HepG2 (cell line): ENCODE results near the gene ATG2B. TPM values are rescaled to one million over a fixed set of nuclear protein-coding genes. Genes with fewer than 3 reads are reported as not detected.

Experiments used
- ATAC-seq: fragments of 200-7000 bp; cut with Tn5 transposase; 3 replicates; pipeline ENCODE4 v1.9.1; 2020; ENCODE audit warnings: mild to moderate bottlenecking, moderate library complexity
- BruUV-seq: library from RNA; stranded (reverse); fragments of 400-500 nt; replicated peaks from 2 replicates; lab custom pipeline; 2021; lab: Mats Ljungman, UMichigan
- CTCF ChIA-PET: fragments of 300-600 bp; formaldehyde crosslinking; extraction: SDS; loops from one replicate; lab custom pipeline; 2021; ENCODE audit warnings: low total read pairs, inconsistent platforms, low intra/inter-chr PET ratio; lab: Yijun Ruan, JAX
- POLR2A ChIA-PET: fragments of 350-600 bp; sonication (Branson Sonifier 250); formaldehyde crosslinking; loops from one replicate; lab custom pipeline; 2020; ENCODE audit warnings: antibody characterized with exemption, inconsistent platforms; lab: Yijun Ruan, JAX
- DNase-seq: peaks from one replicate; pipeline ENCODE4 v3.0.0-alpha.2; 2015; ENCODE audit warnings: low spot score
- FAIRE-seq: peaks from 3 replicates; lab custom pipeline; 2011; peaks lifted over from hg19 to GRCh38; lab: Jason Lieb, UNC
- H2AFZ ChIP-seq: one replicate; pipeline ENCODE4 v1.6.1; 2011; ENCODE audit warnings: low read length, inconsistent platforms
- H3K27ac ChIP-seq: fragments of 300-600 bp; 3 replicates; pipeline ENCODE4 v1.8.0; 2011; ENCODE audit warnings: mixed run types, mild to moderate bottlenecking, mixed read lengths, low read length, inconsistent platforms; ENCODE audit not compliant: insufficient read depth; ENCODE audit errors: extremely low read length
- H3K27me3 ChIP-seq, 2 experiments: fragments of 200-600 bp in 1 of 2; 2 replicates in 1 of 2; 3 replicates in 1 of 2; pipeline versions ENCODE4 v1.6.0 to v1.8.0; 2011; ENCODE audit warnings: low read length in 2 of 2, mild to moderate bottlenecking in 2 of 2, moderate library complexity in 2 of 2, inconsistent platforms in 1 of 2; ENCODE audit not compliant: insufficient read depth in 2 of 2, control insufficient read depth in 1 of 2
- H3K36me3 ChIP-seq, 2 experiments: fragments of 200-600 bp in 1 of 2; replicated peaks in 1 of 2; 2 replicates in 1 of 2; 3 replicates in 1 of 2; pipeline versions ENCODE4 v1.5.1 to v1.8.0; 2011; ENCODE audit warnings: low read length in 2 of 2, inconsistent platforms in 1 of 2; ENCODE audit not compliant: insufficient read depth in 2 of 2, control insufficient read depth in 1 of 2
- H3K4me1 ChIP-seq: 2 replicates; pipeline ENCODE4 v1.5.1; 2012; ENCODE audit warnings: low read length, inconsistent platforms; ENCODE audit not compliant: insufficient read depth
- H3K4me2 ChIP-seq: 2 replicates; pipeline ENCODE4 v1.6.0; 2011; ENCODE audit warnings: low read depth, low read length, inconsistent platforms
- H3K4me3 ChIP-seq, 3 experiments: fragments of 200-600 bp in 1 of 3; sonication (generic), shearing (Covaris generic) in 1 of 3; replicated peaks in 1 of 3; 2 replicates each; pipeline ENCODE4 v1.5.1; 2011 to 2016; ENCODE audit warnings: low read length in 3 of 3, inconsistent platforms in 2 of 3, low read depth in 2 of 3, mild to moderate bottlenecking in 2 of 3, control low read depth in 1 of 3, mixed read lengths in 1 of 3; ENCODE audit not compliant: insufficient read depth in 1 of 3
- H3K79me2 ChIP-seq: one replicate; pipeline ENCODE4 v1.6.1; 2011; ENCODE audit warnings: low read length, inconsistent platforms; ENCODE audit not compliant: insufficient read depth
- H3K9ac ChIP-seq: 2 replicates; pipeline ENCODE4 v1.6.0; 2011; ENCODE audit warnings: mild to moderate bottlenecking, low read depth, low read length, inconsistent platforms; ENCODE audit not compliant: insufficient read depth
- H3K9me3 ChIP-seq: 2 replicates; pipeline ENCODE4 v1.5.1; 2012; ENCODE audit warnings: mild to moderate bottlenecking, low read length
- H4K20me1 ChIP-seq: 2 replicates; pipeline ENCODE4 v1.6.0; 2011; ENCODE audit warnings: inconsistent platforms, mild to moderate bottlenecking, low read length, moderate library complexity; ENCODE audit not compliant: insufficient read depth
- ISX ChIP-seq: sonication (generic); formaldehyde crosslinking; conservative IDR thresholded peaks from 2 replicates; pipeline ENCODE4 v1.5.0; 2020; ENCODE audit warnings: missing genetic modification reagents
- KAT7 ChIP-seq: IDR thresholded peaks from 2 replicates; pipeline ENCODE4 v1.6.1; 2018; ENCODE audit warnings: borderline replicate concordance, missing compliant biosample characterization
- NCOA2 ChIP-seq: sonication (generic); formaldehyde crosslinking; IDR thresholded peaks from 2 replicates; pipeline ENCODE4 v1.8.0; 2022; ENCODE audit warnings: inconsistent platforms
- NR2F6 ChIP-seq, 2 experiments: IDR thresholded peaks; 2 replicates each; pipeline ENCODE4 v1.6.1; 2016; ENCODE audit warnings: antibody characterized with exemption in 1 of 2, mild to moderate bottlenecking in 1 of 2
- ONECUT2 ChIP-seq: sonication (generic); formaldehyde crosslinking; IDR thresholded peaks from 2 replicates; pipeline ENCODE4 v1.4.0; 2020; ENCODE audit warnings: missing genetic modification reagents
- RELA ChIP-seq: sonication (generic); formaldehyde crosslinking; IDR thresholded peaks from 2 replicates; pipeline ENCODE4 v1.4.0; 2020; ENCODE audit warnings: missing genetic modification reagents
- SMARCC2 ChIP-seq: fragments of 450-650 bp; IDR thresholded peaks from 2 replicates; pipeline ENCODE4 v1.6.1; 2017; ENCODE audit warnings: antibody characterized with exemption, mild to moderate bottlenecking
- SOX13 ChIP-seq, 3 experiments: fragments of 450-650 bp in 1 of 3; sonication (generic) in 1 of 3; formaldehyde crosslinking in 1 of 3; IDR thresholded peaks in 2 of 3; conservative IDR thresholded peaks in 1 of 3; 2 replicates each; pipeline versions ENCODE4 v1.5.0 to v1.6.1; 2016 to 2020; ENCODE audit warnings: antibody characterized with exemption in 1 of 3, mild to moderate bottlenecking in 1 of 3, missing compliant biosample characterization in 1 of 3, missing genetic modification reagents in 1 of 3, moderate library complexity in 1 of 3
- ZNF792 ChIP-seq: IDR thresholded peaks from 2 replicates; pipeline ENCODE4 v1.6.1; 2016
- WGBS: methylation state at CpG from one replicate; pipeline ENCODE4 v1.1.6; 2017; ENCODE audit warnings: low lambda C conversion rate; 5-methylcytosine and 5-hydroxymethylcytosine counted together
- in situ Hi-C: cut with HindIII; loops from 2 replicates; pipeline ENCODE4 v1.10.0; 2017; ENCODE audit warnings: low pct_unique_long_range_greater_than_20kb; ENCODE audit not compliant: extremely low pct_ligation_motif_present
- intact Hi-C: fragments of 100-400 bp; cut with micrococcal nuclease; formaldehyde crosslinking; loops from one replicate; pipeline ENCODE4 v1.10.0; 2022; ENCODE audit not compliant: unreplicated experiment
- polyA plus RNA-seq, 8 experiments: library from polyadenylated mRNA; depleted of rRNA in 3 of 8; stranded (reverse) in 7 of 8; unstranded in 1 of 8; fragments of >200 nt; fragmentation: Illumina TruSeq in 4 of 8; extraction: Trizol in 4 of 8; gene quantifications; 2 replicates each; pipeline versions ENCODE4 v1.2.1 to v1.2.3, GENCODE V29; 2011 to 2016; ENCODE audit warnings: low read depth in 4 of 8, missing spikeins in 1 of 8, mixed read lengths in 1 of 8; ENCODE audit not compliant: insufficient read depth in 1 of 8
- total RNA-seq, 5 experiments: library from RNA; depleted of rRNA; stranded (reverse); fragments of >200 nt; fragmentation: Illumina TruSeq; extraction: Trizol; gene quantifications; 2 replicates each; pipeline ENCODE4 v1.2.3, GENCODE V29; 2016; ENCODE audit warnings: low read depth in 1 of 5
- TF ChIP-seq, protein P1 (sequence below): sonication (generic); formaldehyde crosslinking; IDR thresholded peaks from 2 replicates; pipeline ENCODE4 v1.9.0; 2021; ENCODE audit warnings: missing genetic modification reagents, borderline replicate concordance
- TF ChIP-seq, protein P2 (sequence below): sonication (generic); formaldehyde crosslinking; IDR thresholded peaks from 2 replicates; pipeline ENCODE4 v1.4.0; 2020; ENCODE audit warnings: mild to moderate bottlenecking, missing genetic modification reagents, borderline replicate concordance
- TF ChIP-seq, protein P3 (sequence below): sonication (generic); formaldehyde crosslinking; IDR thresholded peaks from 2 replicates; pipeline ENCODE4 v1.8.1; 2023; ENCODE audit warnings: mild to moderate bottlenecking, missing genetic modification reagents

The ATG2B gene
- total and polyA plus RNA-seq, 2 of the 13 experiments (the other 11 are each of a cell fraction or from before 2014, with no cell fraction given): 7.4 to 7.5 TPM

DNA sequence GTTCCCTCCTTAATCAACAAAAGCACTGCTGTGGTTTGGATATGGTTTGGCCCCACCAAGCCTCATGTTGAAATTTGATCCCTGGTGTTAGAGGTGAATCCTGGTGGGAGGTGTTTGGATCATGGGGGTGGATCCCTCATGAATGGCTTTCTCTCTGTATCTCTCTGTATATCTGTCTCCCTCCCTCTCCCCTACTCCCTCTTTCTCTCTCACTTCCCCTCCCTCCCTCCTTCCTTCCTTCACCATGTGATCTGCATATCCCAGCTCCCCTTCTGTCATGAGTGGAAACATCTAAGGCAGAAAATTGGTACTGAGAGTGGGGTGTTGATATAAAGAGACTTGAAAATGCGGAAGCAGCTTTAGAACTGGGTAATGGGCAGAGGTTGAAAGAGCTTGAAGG, 5.4 kb upstream of the ATG2B start:
- H3K79me2 ChIP-seq: peaks cover 42% of the 10 kb centered on the region
- ATAC-seq (no peak), DNase-seq (no peak), FAIRE-seq (no peak)
- peaks cover 27% of the 10 kb centered on the region for H3K4me1 ChIP-seq
- 100% methylated on average over 1 of the region's 1 CpG for WGBS
- H3K27ac ChIP-seq: no peak overlapping the region
- no TSS peak for BruUV-seq
- H3K27me3 ChIP-seq: no peaks in the 10 kb centered on the region; a peak in 1 of 5 replicates
- no peaks in the 10 kb centered on the region for H3K9me3 ChIP-seq
- H3K4me3 ChIP-seq: no peak overlapping the region
- ChIA-PET CTCF (no interaction called here), POLR2A (no interaction called here)
- no peak overlapping the region for H2AFZ ChIP-seq
- TF ChIP-seq, protein P1, sequence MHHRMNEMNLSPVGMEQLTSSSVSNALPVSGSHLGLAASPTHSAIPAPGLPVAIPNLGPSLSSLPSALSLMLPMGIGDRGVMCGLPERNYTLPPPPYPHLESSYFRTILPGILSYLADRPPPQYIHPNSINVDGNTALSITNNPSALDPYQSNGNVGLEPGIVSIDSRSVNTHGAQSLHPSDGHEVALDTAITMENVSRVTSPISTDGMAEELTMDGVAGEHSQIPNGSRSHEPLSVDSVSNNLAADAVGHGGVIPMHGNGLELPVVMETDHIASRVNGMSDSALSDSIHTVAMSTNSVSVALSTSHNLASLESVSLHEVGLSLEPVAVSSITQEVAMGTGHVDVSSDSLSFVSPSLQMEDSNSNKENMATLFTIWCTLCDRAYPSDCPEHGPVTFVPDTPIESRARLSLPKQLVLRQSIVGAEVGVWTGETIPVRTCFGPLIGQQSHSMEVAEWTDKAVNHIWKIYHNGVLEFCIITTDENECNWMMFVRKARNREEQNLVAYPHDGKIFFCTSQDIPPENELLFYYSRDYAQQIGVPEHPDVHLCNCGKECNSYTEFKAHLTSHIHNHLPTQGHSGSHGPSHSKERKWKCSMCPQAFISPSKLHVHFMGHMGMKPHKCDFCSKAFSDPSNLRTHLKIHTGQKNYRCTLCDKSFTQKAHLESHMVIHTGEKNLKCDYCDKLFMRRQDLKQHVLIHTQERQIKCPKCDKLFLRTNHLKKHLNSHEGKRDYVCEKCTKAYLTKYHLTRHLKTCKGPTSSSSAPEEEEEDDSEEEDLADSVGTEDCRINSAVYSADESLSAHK (CRISPR knock-in tag): no peak
- TF ChIP-seq RELA (CRISPR knock-in tag) (no peak), NR2F6 (IDR thresholded peaks at IDR 0.05) (no peak), NR2F6 (CRISPR knock-in tag; IDR thresholded peaks at IDR 0.05) (no peak), ISX (CRISPR knock-in tag) (no peak), ONECUT2 (CRISPR knock-in tag) (no peak), SMARCC2 (no peak), KAT7 (CRISPR knock-in tag) (no peak), NCOA2 (no peak), ZNF792 (CRISPR knock-in tag) (no peak), SOX13 (IDR thresholded peaks at IDR 0.05) (no peak), SOX13 (CRISPR knock-in tag; conservative IDR thresholded peaks at IDR 0.05 in 1 of 2, IDR thresholded peaks at IDR 0.05 in 1 of 2) (no peak)
- TF ChIP-seq, protein P2, sequence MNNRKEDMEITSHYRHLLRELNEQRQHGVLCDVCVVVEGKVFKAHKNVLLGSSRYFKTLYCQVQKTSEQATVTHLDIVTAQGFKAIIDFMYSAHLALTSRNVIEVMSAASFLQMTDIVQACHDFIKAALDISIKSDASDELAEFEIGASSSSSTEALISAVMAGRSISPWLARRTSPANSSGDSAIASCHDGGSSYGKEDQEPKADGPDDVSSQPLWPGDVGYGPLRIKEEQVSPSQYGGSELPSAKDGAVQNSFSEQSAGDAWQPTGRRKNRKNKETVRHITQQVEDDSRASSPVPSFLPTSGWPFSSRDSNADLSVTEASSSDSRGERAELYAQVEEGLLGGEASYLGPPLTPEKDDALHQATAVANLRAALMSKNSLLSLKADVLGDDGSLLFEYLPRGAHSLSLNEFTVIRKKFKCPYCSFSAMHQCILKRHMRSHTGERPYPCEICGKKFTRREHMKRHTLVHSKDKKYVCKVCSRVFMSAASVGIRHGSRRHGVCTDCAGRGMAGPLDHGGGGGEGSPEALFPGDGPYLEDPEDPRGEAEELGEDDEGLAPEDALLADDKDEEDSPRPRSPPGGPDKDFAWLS (CRISPR knock-in tag): no peak
- TF ChIP-seq, protein P3, sequence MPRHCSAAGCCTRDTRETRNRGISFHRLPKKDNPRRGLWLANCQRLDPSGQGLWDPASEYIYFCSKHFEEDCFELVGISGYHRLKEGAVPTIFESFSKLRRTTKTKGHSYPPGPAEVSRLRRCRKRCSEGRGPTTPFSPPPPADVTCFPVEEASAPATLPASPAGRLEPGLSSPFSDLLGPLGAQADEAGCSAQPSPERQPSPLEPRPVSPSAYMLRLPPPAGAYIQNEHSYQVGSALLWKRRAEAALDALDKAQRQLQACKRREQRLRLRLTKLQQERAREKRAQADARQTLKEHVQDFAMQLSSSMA (CRISPR knock-in tag): no peak
- no peaks in the 10 kb centered on the region for H3K36me3 ChIP-seq
- no peaks in the 10 kb centered on the region for H4K20me1 ChIP-seq
- H3K9ac ChIP-seq: no peak overlapping the region
- in situ Hi-C loops (no loop called here), intact Hi-C loops (no loop called here)
- H3K4me2 ChIP-seq: no peak overlapping the region
